GM23248 (cell line): Measurements from ENCODE around the gene TMCO4. TPM values are rescaled to one million over a fixed set of nuclear protein-coding genes. Genes with fewer than 3 reads are reported as not detected.

ENCODE experiments used
- DNase-seq: peaks from one replicate; pipeline ENCODE4 v3.0.0-alpha.2; 2015
- H2AFZ ChIP-seq: fragments of 200-600 bp; sonication (generic); 2 replicates; pipeline ENCODE4 v1.6.1; 2016; ENCODE audit warnings: antibody characterized with exemption
- H3F3A ChIP-seq: fragments of 200-600 bp; sonication (generic); 2 replicates; pipeline ENCODE4 v1.6.1; 2016; ENCODE audit warnings: mild to moderate bottlenecking, antibody characterized with exemption, mixed run types; ENCODE audit not compliant: insufficient read depth
- H3K27ac ChIP-seq: fragments of 200-600 bp; sonication (generic); 2 replicates; pipeline ENCODE4 v1.5.1; 2016; ENCODE audit warnings: mild to moderate bottlenecking
- H3K27me3 ChIP-seq: fragments of 200-600 bp; sonication (generic); replicated peaks from 2 replicates; pipeline ENCODE4 v1.6.1; 2016; ENCODE audit warnings: mild to moderate bottlenecking; ENCODE audit not compliant: insufficient read depth
- H3K36me3 ChIP-seq: fragments of 200-600 bp; sonication (generic); 2 replicates; pipeline ENCODE4 v1.6.1; 2016; ENCODE audit warnings: low read depth, mild to moderate bottlenecking
- H3K4me1 ChIP-seq: fragments of 200-600 bp; sonication (generic); 2 replicates; pipeline ENCODE4 v1.6.1; 2016; ENCODE audit warnings: mild to moderate bottlenecking; ENCODE audit not compliant: insufficient read depth
- H3K4me2 ChIP-seq: fragments of 200-600 bp; sonication (generic); one replicate; pipeline ENCODE4 v1.6.1; 2016; ENCODE audit warnings: mild to moderate bottlenecking; ENCODE audit not compliant: unreplicated experiment
- H3K4me3 ChIP-seq: fragments of 200-600 bp; sonication (generic); 2 replicates; pipeline ENCODE4 v1.5.1; 2016; ENCODE audit warnings: mild to moderate bottlenecking
- H3K79me2 ChIP-seq: fragments of 200-600 bp; sonication (generic); 2 replicates; pipeline ENCODE4 v1.6.1; 2016; ENCODE audit warnings: mild to moderate bottlenecking; ENCODE audit not compliant: insufficient read depth
- H3K9ac ChIP-seq: fragments of 200-600 bp; sonication (generic); 2 replicates; pipeline ENCODE4 v1.6.1; 2016; ENCODE audit warnings: mild to moderate bottlenecking
- H3K9me2 ChIP-seq: fragments of 200-600 bp; sonication (generic); 2 replicates; pipeline ENCODE4 v1.6.1; 2016; ENCODE audit warnings: mixed run types, mild to moderate bottlenecking, moderate library complexity; ENCODE audit not compliant: insufficient read depth
- H3K9me3 ChIP-seq: fragments of 200-600 bp; sonication (generic); one replicate; pipeline ENCODE4 v1.6.1; 2017; ENCODE audit warnings: low read depth
- H4K20me1 ChIP-seq: fragments of 200-600 bp; sonication (generic); 2 replicates; pipeline ENCODE4 v1.6.0; 2016; ENCODE audit not compliant: insufficient read depth
- EZH2 ChIP-seq: fragments of 200-600 bp; sonication (generic); IDR thresholded peaks from 2 replicates; pipeline ENCODE4 v1.6.1; 2018; ENCODE audit warnings: antibody characterized with exemption, mild to moderate bottlenecking; ENCODE audit not compliant: insufficient read depth, poor library complexity, severe bottlenecking
- EZH2phosphoT487 ChIP-seq: fragments of 200-600 bp; sonication (generic); IDR thresholded peaks from 2 replicates; pipeline ENCODE4 v1.6.1; 2018; ENCODE audit warnings: antibody characterized with exemption, moderate library complexity, mild to moderate bottlenecking, low read depth; ENCODE audit not compliant: insufficient read depth
- WGBS, 2 experiments: methylation state at CpG; one replicate each; pipeline ENCODE4 v1.1.6; 2015 to 2017; ENCODE audit warnings: low lambda C conversion rate in 2 of 2, low coverage in 1 of 2; ENCODE audit errors: missing lambda C conversion rate in 2 of 2; 5-methylcytosine and 5-hydroxymethylcytosine counted together
- in situ Hi-C: fragments of 300-500 bp; cut with MboI; formaldehyde crosslinking; loops from 2 replicates; pipeline ENCODE4 v1.15.0; 2020
- polyA plus RNA-seq: library from polyadenylated mRNA; unstranded; fragments of >200 nt; fragmentation: Nextera tagmentation; extraction: Ambion mirVana; gene quantifications from 2 replicates; pipeline ENCODE4 v1.2.1, GENCODE V29; 2016
- total RNA-seq: library from RNA; depleted of rRNA; stranded (reverse); fragments of >200 nt; shearing (Covaris generic); gene quantifications from 2 replicates; pipeline ENCODE4 v1.2.3, GENCODE V29; 2014

Gene TMCO4
- total and polyA plus RNA-seq, 2 experiments from 2014 or later, result 10.5 to 24.5 TPM

- H3K27me3 ChIP-seq, result no peaks in the 10 kb centered on the region
- no peaks in the 10 kb centered on the region for H3K9me3 ChIP-seq
- H3K4me1 ChIP-seq, result peaks cover 45% of the 10 kb centered on the region
- H3K36me3 ChIP-seq, result peaks cover 8% of the 10 kb centered on the region; the same call in 1 of the 2 replicates
- H3K9ac ChIP-seq, result no peak overlapping the region; the same call in 1 of the 2 replicates
- no peak overlapping the region for H3K4me2 ChIP-seq
- WGBS, 2 experiments, result 58 to 61% methylated on average over 12 to 14 of the region's 15 CpGs
- peaks cover 24% of the 10 kb centered on the region for H3F3A ChIP-seq
- no peak for TF ChIP-seq EZH2
- TF ChIP-seq EZH2phosphoT487, result no peak
- no peaks in the 10 kb centered on the region for H4K20me1 ChIP-seq
- no peak overlapping the region for H3K4me3 ChIP-seq
- DNase-seq, result no peak
- peaks cover 76% of the 10 kb centered on the region for H3K79me2 ChIP-seq
- in situ Hi-C loops, result no loop called here
- no peaks in the 10 kb centered on the region for H3K9me2 ChIP-seq
- no peak overlapping the region for H3K27ac ChIP-seq
- no peak overlapping the region for H2AFZ ChIP-seq
Measured at GRCh38 chr1:19654886-19655717, 144.6 kb downstream of the TMCO4 start.

DNA sequence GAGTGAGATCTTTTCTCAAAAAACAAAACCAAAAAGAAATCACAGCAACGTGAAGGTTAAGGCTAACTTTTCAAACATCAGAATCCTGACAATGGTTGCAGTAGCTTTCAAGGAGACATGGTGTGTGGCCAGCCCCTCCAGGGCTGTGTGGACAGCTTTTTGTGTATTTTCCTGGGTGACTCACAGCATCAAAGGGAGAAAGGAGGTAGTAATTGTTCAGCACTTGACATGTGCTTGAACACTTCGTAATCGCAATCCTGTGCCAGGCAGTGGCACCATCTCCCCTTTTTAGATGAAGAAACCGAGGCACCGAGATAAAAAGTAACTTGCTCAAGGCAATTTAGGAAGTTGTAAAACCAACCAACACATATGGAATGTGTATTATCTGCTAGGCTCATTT lies 145.3 kb downstream of the TMCO4 start:
- H3K27me3 ChIP-seq, result no peaks in the 10 kb centered on the region
- H3K79me2 ChIP-seq, result peaks cover 84% of the 10 kb centered on the region
- H3K27ac ChIP-seq, result no peak overlapping the region
- 58 to 59% methylated on average over 5 of the region's 5 CpGs for WGBS, 2 experiments
- H3K36me3 ChIP-seq, result peaks cover 8% of the 10 kb centered on the region; the same call in 1 of the 2 replicates
- H3K9me3 ChIP-seq, result no peaks in the 10 kb centered on the region
- in situ Hi-C loops, result no loop called here
- peaks cover 27% of the 10 kb centered on the region for H3F3A ChIP-seq
- H3K4me1 ChIP-seq, result peaks cover 46% of the 10 kb centered on the region
- TF ChIP-seq EZH2phosphoT487, result no peak
- no peak for TF ChIP-seq EZH2
- H3K9ac ChIP-seq, result no peak overlapping the region; the same call in 1 of the 2 replicates
- DNase-seq, result peak; percentile 58
- H3K4me2 ChIP-seq, result no peak overlapping the region
- H3K4me3 ChIP-seq, result no peak overlapping the region
- no peaks in the 10 kb centered on the region for H4K20me1 ChIP-seq
- no peak overlapping the region for H2AFZ ChIP-seq
- no peaks in the 10 kb centered on the region for H3K9me2 ChIP-seq

- peak overlapping the region; percentile 91 for H3K27ac ChIP-seq
- H3F3A ChIP-seq, result peaks cover 26% of the 10 kb centered on the region
- no peak overlapping the region for H2AFZ ChIP-seq
- no peaks in the 10 kb centered on the region for H3K9me2 ChIP-seq
- 21 to 30% methylated on average over 10 to 11 of the region's 11 CpGs for WGBS, 2 experiments
- peak overlapping the region; percentile 75 for H3K9ac ChIP-seq
- peaks cover 99% of the 10 kb centered on the region for H3K79me2 ChIP-seq
- H3K4me2 ChIP-seq, result peak overlapping the region; percentile 49
- TF ChIP-seq EZH2, result no peak
- no peak for TF ChIP-seq EZH2phosphoT487
- peak; percentile 81 for DNase-seq
- peak overlapping the region; percentile 7; the same call in 1 of the 2 replicates for H3K4me3 ChIP-seq
- H3K9me3 ChIP-seq, result no peaks in the 10 kb centered on the region
- in situ Hi-C loops, result no loop called here
- peaks cover 43% of the 10 kb centered on the region for H3K4me1 ChIP-seq
- no peaks in the 10 kb centered on the region for H4K20me1 ChIP-seq
- H3K36me3 ChIP-seq, result no peaks in the 10 kb centered on the region
- H3K27me3 ChIP-seq, result no peaks in the 10 kb centered on the region
Measured at GRCh38 chr1:19651141-19651737, 148.5 kb downstream of the TMCO4 start.

DNA sequence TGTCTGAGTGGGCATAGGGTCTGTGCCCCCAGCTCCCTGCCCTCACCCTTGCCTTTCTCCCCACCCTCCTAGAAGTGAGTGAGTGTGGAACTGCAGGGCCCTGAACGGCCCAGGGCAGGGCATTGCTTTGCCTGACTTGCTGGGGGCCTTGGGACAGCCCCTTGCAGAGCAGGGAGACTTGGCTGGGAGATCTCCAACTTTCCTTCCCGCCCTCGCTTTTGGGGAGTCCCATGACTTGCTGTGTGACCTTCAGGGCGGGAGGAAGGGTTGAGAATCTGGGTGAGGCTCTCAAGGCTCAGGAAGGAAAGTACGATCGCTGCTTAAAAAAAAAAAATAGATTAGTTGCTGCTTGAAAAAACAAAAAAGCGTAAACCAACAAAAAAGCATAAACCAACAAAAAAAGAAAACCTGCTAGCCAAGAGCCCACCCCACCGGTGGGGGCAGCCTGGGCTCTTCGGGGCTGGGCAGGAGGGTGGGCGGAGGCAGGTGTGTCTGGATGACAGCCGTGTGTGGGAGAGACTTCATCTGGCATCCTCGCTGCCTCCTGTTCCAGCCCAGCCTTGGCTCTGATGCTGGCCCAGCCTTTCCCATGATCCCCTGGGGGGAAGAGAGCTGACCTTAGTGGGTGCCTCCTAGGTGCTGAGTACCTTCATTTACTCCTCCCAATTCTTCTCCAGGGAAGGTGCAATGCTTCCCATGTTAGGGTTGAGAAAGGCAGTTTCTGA lies 149.1 kb downstream of the TMCO4 start:
- no peak for TF ChIP-seq EZH2phosphoT487
- no peak for TF ChIP-seq EZH2
- peak overlapping the region; percentile 7; the same call in 1 of the 2 replicates for H3K4me3 ChIP-seq
- peak; percentile 41 for DNase-seq
- H3K4me2 ChIP-seq, result peak overlapping the region; percentile 49
- no peaks in the 10 kb centered on the region for H4K20me1 ChIP-seq
- H2AFZ ChIP-seq, result no peak overlapping the region
- peaks cover 26% of the 10 kb centered on the region for H3F3A ChIP-seq
- peaks cover 99% of the 10 kb centered on the region for H3K79me2 ChIP-seq
- H3K27ac ChIP-seq, result peak overlapping the region; percentile 91
- 28 to 32% methylated on average over 12 of the region's 12 CpGs for WGBS, 2 experiments
- no peaks in the 10 kb centered on the region for H3K9me2 ChIP-seq
- no peaks in the 10 kb centered on the region for H3K27me3 ChIP-seq
- no peaks in the 10 kb centered on the region for H3K9me3 ChIP-seq
- H3K36me3 ChIP-seq, result no peaks in the 10 kb centered on the region
- peaks cover 50% of the 10 kb centered on the region for H3K4me1 ChIP-seq
- H3K9ac ChIP-seq, result peak overlapping the region; percentile 41
- in situ Hi-C loops, result no loop called here
